Large intestine (tissue), 3 donors: ENCODE measurements around the gene UNC119. TPM values are rescaled to one million over a fixed set of nuclear protein-coding genes. Genes with fewer than 3 reads are reported as not detected.

Experiments used
- DNase-seq, 2 donors: peaks; one replicate each; pipeline versions ENCODE4 v3.0.0 to v3.0.0-alpha.2; 2013
- H3K27ac ChIP-seq: one replicate; pipeline ENCODE4 v1.5.1; 2013; ENCODE audit warnings: low read length
- H3K27me3 ChIP-seq: 2 replicates; pipeline ENCODE4 v1.6.1; 2013; ENCODE audit warnings: low read length; ENCODE audit not compliant: control insufficient read depth, insufficient read depth
- H3K36me3 ChIP-seq: 2 replicates; pipeline ENCODE4 v1.6.1; 2013; ENCODE audit warnings: low read length; ENCODE audit not compliant: control insufficient read depth, insufficient read depth
- H3K4me1 ChIP-seq: one replicate; pipeline ENCODE4 v1.6.1; 2013; ENCODE audit warnings: low read length; ENCODE audit not compliant: control insufficient read depth, insufficient read depth
- H3K4me3 ChIP-seq: one replicate; pipeline ENCODE4 v1.5.1; 2013; ENCODE audit warnings: low read length
- H3K9me3 ChIP-seq: one replicate; pipeline ENCODE4 v1.6.1; 2013; ENCODE audit warnings: mild to moderate bottlenecking, low read depth, low read length, moderate library complexity; ENCODE audit not compliant: control insufficient read depth
- WGBS: methylation state at CpG from one replicate; pipeline ENCODE4 v1.1.5; 2013; ENCODE audit warnings: low lambda C conversion rate; ENCODE audit not compliant: insufficient coverage; 5-methylcytosine and 5-hydroxymethylcytosine counted together
- polyA plus RNA-seq: library from polyadenylated mRNA; unstranded; fragments of 120-200 nt; gene quantifications from one replicate; pipeline ENCODE4 v1.2.1, GENCODE V29; 2013

Gene UNC119
- polyA plus RNA-seq, 1 donor, result 48.9 TPM

DNA sequence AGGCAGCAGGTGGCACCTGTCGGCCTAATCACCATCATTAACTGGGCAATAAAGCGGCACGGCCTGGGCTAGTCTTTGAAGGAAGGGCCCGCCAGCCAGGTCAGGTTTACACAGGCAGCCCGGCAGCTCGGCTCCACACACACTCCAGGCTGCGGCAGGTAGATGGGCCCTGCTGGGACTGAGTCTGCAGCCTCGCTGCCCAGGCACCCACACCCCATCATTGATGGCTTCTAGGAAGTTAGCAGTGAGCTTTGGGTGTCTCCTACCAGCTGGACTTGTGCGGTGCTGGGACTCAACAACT is 53.1 kb downstream of the UNC119 start:
- no peak overlapping the region for H3K27ac ChIP-seq
- no peaks in the 10 kb centered on the region for H3K27me3 ChIP-seq
- no peaks in the 10 kb centered on the region for H3K9me3 ChIP-seq
- peak in 1 of 2 donors; percentile 61 for DNase-seq
- no CpG with 5 or more reads among the region's 9 CpGs for WGBS
- peaks cover 15% of the 10 kb centered on the region for H3K4me1 ChIP-seq
- H3K36me3 ChIP-seq, result peaks cover 6% of the 10 kb centered on the region
- H3K4me3 ChIP-seq, result no peak overlapping the region

DNA sequence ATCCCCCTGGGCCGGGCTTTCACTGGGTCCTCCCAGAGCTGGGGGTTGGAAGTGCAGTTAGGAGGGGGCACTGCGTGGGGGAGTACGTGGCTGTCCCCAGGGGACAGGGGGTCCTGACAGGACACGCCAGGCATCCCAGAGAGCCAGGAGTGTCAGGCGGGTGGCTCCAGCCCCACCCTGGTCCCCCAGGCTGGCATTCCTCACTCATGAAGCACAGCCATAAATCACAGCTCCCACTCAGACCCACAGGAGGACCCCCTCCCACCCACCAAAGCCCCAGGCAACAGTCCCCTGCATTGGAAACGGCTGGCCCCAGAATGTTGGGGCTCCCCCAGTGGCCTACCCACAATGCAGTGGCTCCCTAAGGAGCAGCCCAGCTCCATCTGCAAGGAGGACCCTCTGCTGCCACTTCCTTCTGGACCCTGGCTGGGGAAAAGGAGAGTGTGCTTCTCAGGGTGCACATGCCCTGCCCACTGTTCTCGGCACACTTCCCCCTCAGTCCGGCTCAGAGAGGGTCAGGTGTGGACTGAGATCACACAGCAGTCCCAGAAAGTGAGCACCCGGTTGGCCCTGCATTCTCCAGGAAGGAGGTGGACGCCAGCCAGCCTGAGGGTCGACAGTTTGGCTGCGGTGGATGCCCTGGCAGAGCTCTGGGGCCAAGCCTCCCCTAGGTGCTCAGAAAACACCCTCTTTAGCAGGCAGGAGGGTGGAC is 53.6 kb downstream of the UNC119 start:
- WGBS, result no CpG with 5 or more reads among the region's 12 CpGs
- H3K4me1 ChIP-seq, result peaks cover 15% of the 10 kb centered on the region
- H3K9me3 ChIP-seq, result no peaks in the 10 kb centered on the region
- peaks cover 6% of the 10 kb centered on the region for H3K36me3 ChIP-seq
- DNase-seq, result no peak
- H3K27me3 ChIP-seq, result no peaks in the 10 kb centered on the region
- no peak overlapping the region for H3K4me3 ChIP-seq
- H3K27ac ChIP-seq, result no peak overlapping the region

DNA sequence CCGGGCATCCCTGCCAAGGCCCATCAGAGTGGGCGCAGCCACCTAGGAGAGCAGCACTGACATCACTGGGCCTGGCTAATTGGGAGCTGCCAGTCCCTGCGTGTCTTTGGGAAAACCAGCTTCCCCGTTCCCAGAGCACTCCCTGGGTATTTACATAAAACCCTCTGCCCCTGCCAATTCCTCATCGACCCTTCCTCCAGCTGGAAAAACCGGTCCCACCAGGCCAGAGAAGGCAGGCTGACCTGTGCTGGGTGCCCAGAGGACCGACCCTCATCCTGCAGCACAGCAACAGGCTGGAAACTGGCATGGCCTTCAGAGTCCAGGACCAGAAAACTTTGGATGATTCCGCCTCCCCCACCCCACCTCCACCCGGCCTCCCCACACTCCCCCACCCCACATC is 54.5 kb downstream of the UNC119 start:
- Histone ChIP-seq H3K36me3 (peaks cover 10% of the 10 kb centered on the region), H3K4me3 (no peak overlapping the region), H3K4me1 (peaks cover 15% of the 10 kb centered on the region), H3K9me3 (no peaks in the 10 kb centered on the region), H3K27ac (no peak overlapping the region), H3K27me3 (no peaks in the 10 kb centered on the region)
- DNase-seq, result no peak
- WGBS, result no CpG with 5 or more reads among the region's 9 CpGs

Other genes starting within 250 kb of the UNC119 start
- 31.0 TPM for gene TMEM97, start 233.4 kb downstream of the UNC119 start, polyA plus RNA-seq
- gene IFT20, start 217.2 kb downstream of the UNC119 start, polyA plus RNA-seq, result 46.6 TPM
- 31.8 TPM for gene TNFAIP1, start 216.9 kb downstream of the UNC119 start, polyA plus RNA-seq
- 68.2 TPM for gene POLDIP2, start 195.1 kb downstream of the UNC119 start, polyA plus RNA-seq
- gene SEBOX, start 187.4 kb downstream of the UNC119 start, polyA plus RNA-seq, result not detected
- gene VTN, start 182.3 kb downstream of the UNC119 start, polyA plus RNA-seq, result 12.2 TPM
- 17.0 TPM for gene SARM1, start 180.9 kb downstream of the UNC119 start, polyA plus RNA-seq
- 13.7 TPM for gene SLC46A1, start 146.4 kb downstream of the UNC119 start, polyA plus RNA-seq
- 10.7 TPM for gene SLC13A2, start 79.0 kb downstream of the UNC119 start, polyA plus RNA-seq
- 0.04 TPM for gene FOXN1, start 46.3 kb downstream of the UNC119 start, polyA plus RNA-seq
- 88.7 TPM for gene PIGS, start 18.9 kb upstream of the UNC119 start, polyA plus RNA-seq
- gene ALDOC, start 24.3 kb upstream of the UNC119 start, polyA plus RNA-seq, result 15.0 TPM
- 35.1 TPM for gene SPAG5, start 46.4 kb upstream of the UNC119 start, polyA plus RNA-seq
- 15.2 TPM for gene RSKR, start 61.6 kb upstream of the UNC119 start, polyA plus RNA-seq
- 61.9 TPM for gene BLTP2, start 92.5 kb upstream of the UNC119 start, polyA plus RNA-seq
- 54.6 TPM for gene SDF2, start 109.3 kb upstream of the UNC119 start, polyA plus RNA-seq
- gene SUPT6H, start 109.6 kb upstream of the UNC119 start, polyA plus RNA-seq, result 65.9 TPM
- 5.7 TPM for gene PROCA1, start 159.3 kb upstream of the UNC119 start, polyA plus RNA-seq
- 82.8 TPM for gene RAB34, start 165.2 kb upstream of the UNC119 start, polyA plus RNA-seq
- gene RPL23A, start 167.4 kb upstream of the UNC119 start, polyA plus RNA-seq, result 1,720 TPM
- gene TLCD1, start 173.6 kb upstream of the UNC119 start, polyA plus RNA-seq, result 9.4 TPM
- gene NEK8, start 176.2 kb upstream of the UNC119 start, polyA plus RNA-seq, result 4.8 TPM
- 91.8 TPM for gene TRAF4, start 191.4 kb upstream of the UNC119 start, polyA plus RNA-seq